Activated naive CD8-positive, alpha-beta T cell treated with anti-CD3 and anti-CD28 coated beads for 36 hours (primary cell): ENCODE results near the gene SYT5. TPM values are rescaled to one million over a fixed set of nuclear protein-coding genes. Genes with fewer than 3 reads are reported as not detected.

Experiments used
- total RNA-seq, 2 experiments: library from RNA; stranded (reverse); gene quantifications; one replicate each; pipeline ENCODE4 v1.2.3, GENCODE V29; 2021

SYT5 gene
- total RNA-seq, 2 experiments from 2014 or later, result not detected

Other genes starting within 250 kb of the SYT5 start
- not detected for gene NLRP7, start 232.8 kb downstream of the SYT5 start, total RNA-seq
- 10 to 100 TPM; 19.9 to 20.8 TPM for gene NLRP2, start 213.9 kb downstream of the SYT5 start, total RNA-seq
- gene GP6, start 142.0 kb downstream of the SYT5 start, total RNA-seq, result not detected
- gene RDH13, start 117.1 kb downstream of the SYT5 start, total RNA-seq, result 10 to 100 TPM; 21.7 to 24.0 TPM
- gene EPS8L1, start 104.4 kb downstream of the SYT5 start, total RNA-seq, result 1 to 10 TPM; 1.3 to 1.5 TPM
- gene PPP1R12C, start 62.7 kb downstream of the SYT5 start, total RNA-seq, result 10 to 100 TPM; 67.2 to 73.5 TPM
- gene TNNT1, start 31.1 kb downstream of the SYT5 start, total RNA-seq, result not detected
- gene TNNI3, start 22.6 kb downstream of the SYT5 start, total RNA-seq, result under 1 TPM in 1 of 2 experiments, not detected in 1; 0.25 TPM
- gene DNAAF3, start 13.7 kb downstream of the SYT5 start, total RNA-seq, result not detected
- not detected for gene PTPRH, start 29.2 kb upstream of the SYT5 start, total RNA-seq
- gene TMEM86B, start 48.5 kb upstream of the SYT5 start, total RNA-seq, result 1 to 10 TPM; 7.3 to 7.9 TPM
- gene PPP6R1, start 78.7 kb upstream of the SYT5 start, total RNA-seq, result 100 to 1,000 TPM; 226 to 227 TPM
- 10 to 100 TPM; 68.0 to 69.7 TPM for gene HSPBP1, start 99.8 kb upstream of the SYT5 start, total RNA-seq
- gene BRSK1, start 103.7 kb upstream of the SYT5 start, total RNA-seq, result 1 to 10 TPM; 5.6 to 6.4 TPM
- gene TMEM150B, start 145.1 kb upstream of the SYT5 start, total RNA-seq, result not detected
- 10 to 100 TPM; 14.9 to 15.4 TPM for gene KMT5C, start 159.6 kb upstream of the SYT5 start, total RNA-seq
- not detected for gene COX6B2, start 174.4 kb upstream of the SYT5 start, total RNA-seq
- not detected for gene GARIN5B, start 183.0 kb upstream of the SYT5 start, total RNA-seq
- not detected for gene IL11, start 190.2 kb upstream of the SYT5 start, total RNA-seq
- gene TMEM190, start 196.5 kb upstream of the SYT5 start, total RNA-seq, result not detected
- gene TMEM238, start 204.0 kb upstream of the SYT5 start, total RNA-seq, result 10 to 100 TPM; 10.1 to 10.8 TPM
- gene RPL28, start 205.6 kb upstream of the SYT5 start, total RNA-seq, result 1,000 to 10,000 TPM; 2,585 to 2,613 TPM
- 100 to 1,000 TPM; 323 to 325 TPM for gene UBE2S, start 227.5 kb upstream of the SYT5 start, total RNA-seq